OCI-LY7 (cell line): ENCODE results near the gene SH3BGR. TPM values are rescaled to one million over a fixed set of nuclear protein-coding genes. Genes with fewer than 3 reads are reported as not detected.

Experiments used
- BruUV-seq: library from RNA; stranded (reverse); fragments of 400-500 nt; replicated peaks from 2 replicates; lab custom pipeline; 2021; lab: Mats Ljungman, UMichigan
- CTCF ChIA-PET: fragments of 300-600 bp; sonication (Branson Sonifier 250); formaldehyde crosslinking; loops from one replicate; lab custom pipeline; 2022; ENCODE audit warnings: antibody characterized with exemption; ENCODE audit not compliant: unreplicated experiment; lab: Charles Lee
- POLR2A ChIA-PET: fragments of 300-600 bp; sonication (Branson Sonifier 250); formaldehyde crosslinking; loops from one replicate; lab custom pipeline; 2022; ENCODE audit warnings: antibody characterized with exemption; lab: Charles Lee
- DNase-seq: peaks from one replicate; pipeline ENCODE4 v3.0.0-alpha.2; 2015; ENCODE audit warnings: low spot score
- H2AFZ ChIP-seq: fragments of 200-600 bp; sonication (generic), shearing (Covaris generic); 2 replicates; pipeline ENCODE4 v1.6.1; 2014; ENCODE audit warnings: mild to moderate bottlenecking, antibody characterized with exemption, low read length, moderate library complexity
- H3K27ac ChIP-seq: fragments of 200-600 bp; sonication (generic); 2 replicates; pipeline ENCODE4 v1.5.1; 2014; ENCODE audit warnings: mixed run types, low read depth, mild to moderate bottlenecking, moderate library complexity, low read length, inconsistent platforms; ENCODE audit not compliant: poor library complexity, severe bottlenecking
- H3K36me3 ChIP-seq: fragments of 200-600 bp; sonication (generic); 2 replicates; pipeline ENCODE4 v1.6.1; 2014; ENCODE audit warnings: mild to moderate bottlenecking, antibody characterized with exemption, low read length, moderate library complexity, mixed read lengths; ENCODE audit not compliant: insufficient read depth
- H3K4me1 ChIP-seq: fragments of 200-600 bp; sonication (generic); 2 replicates; pipeline ENCODE4 v1.5.1; 2014; ENCODE audit warnings: mild to moderate bottlenecking, low read length; ENCODE audit not compliant: insufficient read depth, poor library complexity, severe bottlenecking
- H3K4me2 ChIP-seq: fragments of 200-600 bp; sonication (generic); 2 replicates; pipeline ENCODE4 v1.6.1; 2014; ENCODE audit warnings: mild to moderate bottlenecking, low read length
- H3K4me3 ChIP-seq: fragments of 200-600 bp; sonication (generic); 2 replicates; pipeline ENCODE4 v1.5.1; 2014; ENCODE audit warnings: mild to moderate bottlenecking, low read depth, low read length; ENCODE audit not compliant: poor library complexity, severe bottlenecking
- H3K79me2 ChIP-seq: fragments of 200-600 bp; sonication (generic); 2 replicates; pipeline ENCODE4 v1.6.1; 2016; ENCODE audit warnings: low read depth, mild to moderate bottlenecking, low read length, moderate library complexity, mixed read lengths; ENCODE audit not compliant: insufficient read depth
- H3K9me2 ChIP-seq: fragments of 200-600 bp; sonication (generic); 2 replicates; pipeline ENCODE4 v1.6.1; 2016; ENCODE audit warnings: mild to moderate bottlenecking, low read length, mixed read lengths; ENCODE audit not compliant: insufficient read depth
- H3K9me3 ChIP-seq: fragments of 200-600 bp; sonication (generic); 2 replicates; pipeline ENCODE4 v1.6.1; 2014; ENCODE audit warnings: mild to moderate bottlenecking, mixed run types, low read length, mixed read lengths
- H4K20me1 ChIP-seq: fragments of 200-600 bp; sonication (generic); 2 replicates; pipeline ENCODE4 v1.6.1; 2014; ENCODE audit warnings: mild to moderate bottlenecking, antibody characterized with exemption, low read length, moderate library complexity, mixed read lengths; ENCODE audit not compliant: insufficient read depth
- EZH2phosphoT487 ChIP-seq: fragments of 200-600 bp; sonication (generic); IDR thresholded peaks from 2 replicates; pipeline ENCODE4 v1.6.1; 2018; ENCODE audit warnings: low read depth, borderline replicate concordance, mild to moderate bottlenecking, mixed run types, antibody characterized with exemption, low read length, moderate library complexity, mixed read lengths
- intact Hi-C: fragments of 100-400 bp; cut with micrococcal nuclease; formaldehyde crosslinking; loops from one replicate; pipeline ENCODE4 v1.10.0; 2022; ENCODE audit not compliant: unreplicated experiment
- total RNA-seq, 2 experiments: library from RNA; depleted of rRNA in 1 of 2; stranded (reverse); fragments of >200 nt in 1 of 2; shearing (Covaris generic) in 1 of 2; gene quantifications; 2 replicates each; pipeline ENCODE4 v1.2.3, GENCODE V29; 2014 to 2022
- TF ChIP-seq, protein P1 (sequence below): fragments of 200-600 bp; sonication (generic); conservative IDR thresholded peaks from 2 replicates; pipeline ENCODE4 v1.5.1; 2014; ENCODE audit warnings: mild to moderate bottlenecking, antibody characterized with exemption, low read length, moderate library complexity, mixed read lengths

Gene SH3BGR
- total RNA-seq, 2 experiments from 2014 or later: 5.4 TPM; not detected in 1

DNA sequence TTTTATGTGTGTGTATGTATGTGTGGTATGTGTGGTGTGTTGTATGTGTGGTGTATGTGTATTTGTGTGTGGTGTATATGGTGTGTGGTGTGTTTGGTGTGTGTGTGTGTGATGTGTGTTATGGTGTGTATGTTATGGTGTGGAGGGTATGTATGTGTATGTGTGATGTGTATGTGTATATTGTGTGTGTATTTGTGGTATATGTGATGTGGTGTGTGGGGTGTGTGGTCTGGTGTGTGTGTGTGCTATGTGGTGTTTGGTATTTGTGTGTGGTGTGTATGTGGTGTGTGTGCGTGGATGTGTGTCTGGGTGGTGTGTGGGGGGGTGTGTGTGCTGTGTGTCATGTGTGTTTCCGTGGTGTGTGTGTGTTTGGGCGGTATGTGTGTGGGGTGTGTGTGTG, 59.3 kb downstream of the SH3BGR start:
- TF ChIP-seq, protein P1, sequence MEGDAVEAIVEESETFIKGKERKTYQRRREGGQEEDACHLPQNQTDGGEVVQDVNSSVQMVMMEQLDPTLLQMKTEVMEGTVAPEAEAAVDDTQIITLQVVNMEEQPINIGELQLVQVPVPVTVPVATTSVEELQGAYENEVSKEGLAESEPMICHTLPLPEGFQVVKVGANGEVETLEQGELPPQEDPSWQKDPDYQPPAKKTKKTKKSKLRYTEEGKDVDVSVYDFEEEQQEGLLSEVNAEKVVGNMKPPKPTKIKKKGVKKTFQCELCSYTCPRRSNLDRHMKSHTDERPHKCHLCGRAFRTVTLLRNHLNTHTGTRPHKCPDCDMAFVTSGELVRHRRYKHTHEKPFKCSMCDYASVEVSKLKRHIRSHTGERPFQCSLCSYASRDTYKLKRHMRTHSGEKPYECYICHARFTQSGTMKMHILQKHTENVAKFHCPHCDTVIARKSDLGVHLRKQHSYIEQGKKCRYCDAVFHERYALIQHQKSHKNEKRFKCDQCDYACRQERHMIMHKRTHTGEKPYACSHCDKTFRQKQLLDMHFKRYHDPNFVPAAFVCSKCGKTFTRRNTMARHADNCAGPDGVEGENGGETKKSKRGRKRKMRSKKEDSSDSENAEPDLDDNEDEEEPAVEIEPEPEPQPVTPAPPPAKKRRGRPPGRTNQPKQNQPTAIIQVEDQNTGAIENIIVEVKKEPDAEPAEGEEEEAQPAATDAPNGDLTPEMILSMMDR: no peak
- POLR2A ChIA-PET: no interaction called here
- H4K20me1 ChIP-seq: no peaks in the 10 kb centered on the region
- intact Hi-C loops: no loop called here
- H3K4me1 ChIP-seq: no peaks in the 10 kb centered on the region
- no peak overlapping the region for H3K4me3 ChIP-seq
- no peak overlapping the region for H3K27ac ChIP-seq
- H3K9me3 ChIP-seq: no peaks in the 10 kb centered on the region
- no peaks in the 10 kb centered on the region for H3K9me2 ChIP-seq
- H3K36me3 ChIP-seq: no peaks in the 10 kb centered on the region
- no peak for DNase-seq
- H3K4me2 ChIP-seq: no peak overlapping the region
- H2AFZ ChIP-seq: no peak overlapping the region
- CTCF ChIA-PET: no interaction called here
- BruUV-seq: no TSS peak
- H3K79me2 ChIP-seq: no peaks in the 10 kb centered on the region

DNA sequence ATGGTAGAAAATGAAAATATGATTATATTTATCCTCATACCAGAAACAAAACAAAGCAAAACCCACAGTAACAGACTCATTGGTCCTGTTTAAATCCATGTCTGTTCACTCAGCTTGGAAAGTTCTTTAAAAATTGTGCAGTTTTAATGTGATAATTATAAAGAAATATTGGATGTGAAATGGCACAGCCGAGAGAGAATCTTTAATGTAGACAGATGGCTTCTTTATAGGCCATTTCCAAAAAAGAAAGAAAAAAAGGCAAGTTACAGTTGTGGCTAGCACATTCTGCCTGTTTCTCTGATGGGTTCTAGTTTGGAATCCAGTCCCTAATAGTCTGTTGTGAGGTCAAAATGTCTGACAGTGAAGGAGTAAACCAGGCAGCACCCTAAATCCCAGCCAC, 62.0 kb downstream of the SH3BGR start:
- Histone ChIP-seq H3K4me1 (no peaks in the 10 kb centered on the region), H3K36me3 (no peaks in the 10 kb centered on the region), H3K4me2 (no peak overlapping the region), H3K9me3 (no peaks in the 10 kb centered on the region), H4K20me1 (no peaks in the 10 kb centered on the region), H3K9me2 (no peaks in the 10 kb centered on the region), H3K79me2 (no peaks in the 10 kb centered on the region), H2AFZ (no peak overlapping the region), H3K4me3 (no peak overlapping the region), H3K27ac (no peak overlapping the region)
- intact Hi-C loops: no loop called here
- ChIA-PET CTCF (no interaction called here), POLR2A (interaction anchor here (1.2 kb wide), 1 partner anchor 11 kb away, joined by 4 read pairs; no protein-coding TSS in a partner anchor)
- no TSS peak for BruUV-seq
- TF ChIP-seq, protein P1: no peak
- no peak for TF ChIP-seq EZH2phosphoT487
- no peak for DNase-seq

DNA sequence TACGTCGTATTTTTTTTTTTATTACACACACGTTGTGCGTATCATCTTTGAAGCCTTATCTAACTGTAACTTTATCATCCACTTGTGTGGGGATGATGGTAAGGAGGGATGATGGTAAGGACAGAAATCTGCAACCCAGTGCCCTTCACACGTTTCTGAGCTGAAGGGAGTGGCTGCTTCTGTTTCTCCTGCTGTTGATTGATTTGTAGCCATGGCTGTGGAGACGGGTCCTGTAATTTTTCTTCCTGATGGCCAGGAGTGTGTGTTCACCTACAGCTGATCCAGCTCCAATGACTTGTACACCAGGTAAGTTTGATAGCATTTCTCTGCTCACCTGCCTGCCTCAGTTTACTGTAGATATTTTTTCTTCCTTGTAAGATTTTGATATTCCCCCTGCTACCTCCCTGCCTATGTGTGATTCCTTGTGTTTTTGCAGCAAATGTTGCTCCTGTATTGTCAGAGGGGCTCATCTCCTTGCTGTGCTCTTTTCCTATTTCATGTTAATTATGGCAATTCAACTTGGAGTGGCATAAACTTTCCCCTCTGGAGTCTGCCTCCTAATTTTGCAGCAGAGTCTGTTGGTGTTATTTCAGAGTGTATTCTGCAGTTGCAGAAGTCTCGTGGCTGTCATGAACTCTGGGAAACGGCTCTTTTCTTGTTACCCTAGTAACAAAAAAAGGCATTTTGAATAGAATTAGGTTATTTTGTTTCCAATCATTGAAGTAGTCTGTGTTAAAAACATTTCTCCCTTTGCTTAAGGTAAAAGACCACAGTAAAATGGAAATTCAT, 64.1 kb downstream of the SH3BGR start:
- ChIA-PET CTCF (no interaction called here), POLR2A (no interaction called here)
- Histone ChIP-seq H3K4me2 (no peak overlapping the region), H3K4me3 (no peak overlapping the region), H2AFZ (no peak overlapping the region), H4K20me1 (no peaks in the 10 kb centered on the region), H3K27ac (no peak overlapping the region), H3K79me2 (no peaks in the 10 kb centered on the region), H3K9me3 (no peaks in the 10 kb centered on the region), H3K9me2 (no peaks in the 10 kb centered on the region), H3K36me3 (no peaks in the 10 kb centered on the region), H3K4me1 (no peaks in the 10 kb centered on the region)
- intact Hi-C loops: no loop called here
- BruUV-seq: no TSS peak
- no peak for TF ChIP-seq EZH2phosphoT487
- TF ChIP-seq, protein P1: no peak
- DNase-seq: no peak
